Measurements from ENCODE around the gene HSF2BP. TPM values are rescaled to one million over a fixed set of nuclear protein-coding genes. Genes with fewer than 3 reads are reported as not detected.

Gene HSF2BP
- total and polyA plus RNA-seq, 2 of the 8 experiments (the other 6 are each of a cell fraction or from before 2014, with no cell fraction given): 0.51 to 0.93 TPM

- WGBS, 2 experiments (ENCODE audit: extremely low coverage in 1 of 2, insufficient coverage in 1 of 2, insufficient read length in 1 of 2, insufficient replicate concordance in 2 of 2, low coverage in 1 of 2, low lambda C conversion rate in 2 of 2, missing lambda C conversion rate in 1 of 2): 93% methylated on average over 4 of the region's 4 CpGs; no CpG with 5 or more reads in 1 of the 2 experiments
- no peak overlapping the region for H3K9ac ChIP-seq (replicated peaks in 1 of 4; ENCODE audit: extremely low read depth in 1 of 4, low read depth in 3 of 4, low read length in 3 of 4)
- H3K18ac ChIP-seq (ENCODE audit: extremely low read depth, low read length): no peak overlapping the region
- H2BK120ac ChIP-seq (replicated peaks; ENCODE audit: low read depth, low read length): no peak overlapping the region
- no peaks in the 10 kb centered on the region for H3K79me1 ChIP-seq (ENCODE audit: low read depth, low read length)
- H4K91ac ChIP-seq (replicated peaks; ENCODE audit: insufficient read length, low read length): no peak overlapping the region
- no peak overlapping the region for H4K8ac ChIP-seq (ENCODE audit: extremely low read depth, insufficient read depth, low read length)
- H2AFZ ChIP-seq (ENCODE audit: low read length): no peak overlapping the region
- H3K79me2 ChIP-seq (ENCODE audit: control insufficient read depth in 1 of 2, insufficient read depth in 2 of 2, low read length in 2 of 2): no peaks in the 10 kb centered on the region
- H3K4me2 ChIP-seq (ENCODE audit: insufficient read depth in 1 of 2, low read depth in 2 of 2, low read length in 2 of 2): no peak overlapping the region
- H3K27ac ChIP-seq (ENCODE audit: low read depth, low read length): no peak overlapping the region
- no peak overlapping the region for H3K56ac ChIP-seq (replicated peaks; ENCODE audit: insufficient read length, low read depth, low read length)
- no peak overlapping the region for H2AK5ac ChIP-seq (ENCODE audit: low read depth, low read length)
- no peak overlapping the region for H2BK12ac ChIP-seq (ENCODE audit: low read depth, low read length)
- no peak overlapping the region for H2BK5ac ChIP-seq (ENCODE audit: low read depth, low read length)
- H3K14ac ChIP-seq (ENCODE audit: insufficient read length): no peak overlapping the region
- ChIA-PET POLR2A (ENCODE audit: partially characterized antibody) (no interaction called here), CTCF (ENCODE audit: partially characterized antibody) (interaction anchor here (0.7 to 1.4 kb wide), 3 partner anchors 9 to 23 kb away, joined by 3 to 6 read pairs (median 4); no protein-coding TSS in a partner anchor)
- H3K36me3 ChIP-seq (ENCODE audit: control insufficient read depth in 2 of 4, insufficient read depth in 4 of 4, low read length in 3 of 4): no peaks in the 10 kb centered on the region
- H3K27me3 ChIP-seq (replicated peaks in 1 of 4; ENCODE audit: control insufficient read depth in 3 of 4, extremely low read depth in 1 of 4, insufficient read depth in 3 of 4, low read length in 3 of 4): no peaks in the 10 kb centered on the region
- DNase-seq (ENCODE audit: low read depth in 1 of 2, low spot score in 2 of 2) (no peak), FAIRE-seq (no peak)
- peaks cover 0 to 3% of the 10 kb centered on the region in 2 experiments; a peak in 3 of 4 replicates for H3K9me3 ChIP-seq (ENCODE audit: insufficient read depth in 2 of 2, low read depth in 1 of 2, low read length in 1 of 2)
- no peak overlapping the region for H3K23ac ChIP-seq (ENCODE audit: insufficient read length)
- no peak overlapping the region for H2BK20ac ChIP-seq (ENCODE audit: low read length)
- TF ChIP-seq NRF1 (IDR thresholded peaks at IDR 0.05; ENCODE audit: low read depth, low read length) (no peak), MAX (IDR thresholded peaks at IDR 0.05) (no peak), EGR1 (IDR thresholded peaks at IDR 0.05; ENCODE audit: borderline replicate concordance, low read depth, low read length) (no peak), JUND (IDR thresholded peaks at IDR 0.05; ENCODE audit: low read length) (no peak), ZNF274 (IDR thresholded peaks at IDR 0.05; ENCODE audit: borderline replicate concordance, extremely low read depth, low read length) (no peak), TAF7 (optimal IDR thresholded peaks at IDR 0.05; ENCODE audit: borderline replicate concordance, low read depth, low read length) (no peak), E2F6 (IDR thresholded peaks at IDR 0.05) (no peak), KDM5A (IDR thresholded peaks at IDR 0.05; ENCODE audit: low read length) (no peak), SRF (IDR thresholded peaks at IDR 0.05; ENCODE audit: low read depth, low read length) (no peak), RAD21 (IDR thresholded peaks at IDR 0.05 in 1 of 2, conservative IDR thresholded peaks at IDR 0.05 in 1 of 2; ENCODE audit: low read depth in 2 of 2, low read length in 2 of 2) (no peak), CREB1 (IDR thresholded peaks at IDR 0.05) (no peak), RBBP5 (IDR thresholded peaks at IDR 0.05; ENCODE audit: borderline replicate concordance, low read depth, low read length) (no peak)
- no peaks in the 10 kb centered on the region for H4K20me1 ChIP-seq (replicated peaks in 1 of 2; ENCODE audit: control insufficient read depth in 1 of 2, insufficient read depth in 2 of 2, low read length in 2 of 2)
- no peak overlapping the region for H2BK15ac ChIP-seq (ENCODE audit: low read length)
- no peak overlapping the region for H3K4ac ChIP-seq (replicated peaks; ENCODE audit: insufficient read length, low read depth, low read length)
- H3K4me1 ChIP-seq (replicated peaks in 1 of 4; ENCODE audit: control insufficient read depth in 3 of 4, insufficient read depth in 4 of 4, low read length in 3 of 4): no peaks in the 10 kb centered on the region
- H3K23me2 ChIP-seq (ENCODE audit: low read depth, low read length): no peaks in the 10 kb centered on the region; the same call in 1 of the 2 replicates
- no peak overlapping the region for H4K5ac ChIP-seq (ENCODE audit: insufficient read length, low read depth, low read length)
- H3K4me3 ChIP-seq (ENCODE audit: extremely low read depth in 1 of 4, insufficient read depth in 2 of 4, low read depth in 3 of 4, low read length in 4 of 4): no peak overlapping the region
Measured at GRCh38 chr21:43618940-43619339, 40.3 kb downstream of the HSF2BP start.
